Kidney epithelial cell (primary cell): ENCODE measurements around the gene SLAIN2. TPM values are rescaled to one million over a fixed set of nuclear protein-coding genes. Genes with fewer than 3 reads are reported as not detected.

Experiments
- DNase-seq: peaks from one replicate; pipeline ENCODE4 v3.0.0-alpha.2; 2010; ENCODE audit warnings: low read depth
- H3K27me3 ChIP-seq: 2 replicates; pipeline ENCODE4 v1.6.0; 2011; ENCODE audit warnings: low read length; ENCODE audit not compliant: control insufficient read depth, insufficient read depth
- H3K36me3 ChIP-seq: 2 replicates; pipeline ENCODE4 v1.5.1; 2011; ENCODE audit warnings: low read length; ENCODE audit not compliant: control insufficient read depth, insufficient read depth
- H3K4me3 ChIP-seq: 2 replicates; pipeline ENCODE4 v1.5.1; 2011; ENCODE audit warnings: low read depth, mild to moderate bottlenecking, control low read depth, low read length
- total RNA-seq: library from RNA; depleted of rRNA; stranded (reverse); fragments of >200 nt; gene quantifications from 2 replicates; pipeline ENCODE4 v1.2.3, GENCODE V29; 2015
- TF ChIP-seq, protein P1 (sequence below): IDR thresholded peaks from 2 replicates; pipeline ENCODE4 v1.5.1; 2011; ENCODE audit warnings: mild to moderate bottlenecking, moderate library complexity, low read length, control low read depth, inconsistent platforms; ENCODE audit not compliant: insufficient read depth, poor library complexity, severe bottlenecking

Gene SLAIN2
- total RNA-seq, 1 donor from 2014 or later = 104 TPM

DNA sequence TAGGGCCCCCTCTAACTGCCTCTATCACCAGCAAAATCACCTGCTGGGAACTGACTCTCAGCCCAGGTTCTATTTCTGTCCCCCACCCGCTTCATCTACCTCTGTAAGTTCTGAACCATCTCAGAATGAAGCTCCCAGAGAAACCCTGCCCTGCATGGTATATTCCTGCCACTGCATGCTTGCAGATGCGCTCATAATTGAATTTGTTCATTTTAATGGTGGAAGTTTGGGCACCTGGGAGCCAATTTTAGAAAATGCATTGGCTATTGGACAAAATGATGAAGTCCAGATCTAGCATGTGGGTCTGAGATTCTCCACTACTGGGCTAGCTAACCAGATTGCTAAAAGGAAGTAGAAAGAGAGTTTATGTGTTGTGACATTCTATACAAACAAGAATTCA is 113.3 kb downstream of the SLAIN2 start:
- no peaks in the 10 kb centered on the region for H3K36me3 ChIP-seq
- TF ChIP-seq, protein P1, sequence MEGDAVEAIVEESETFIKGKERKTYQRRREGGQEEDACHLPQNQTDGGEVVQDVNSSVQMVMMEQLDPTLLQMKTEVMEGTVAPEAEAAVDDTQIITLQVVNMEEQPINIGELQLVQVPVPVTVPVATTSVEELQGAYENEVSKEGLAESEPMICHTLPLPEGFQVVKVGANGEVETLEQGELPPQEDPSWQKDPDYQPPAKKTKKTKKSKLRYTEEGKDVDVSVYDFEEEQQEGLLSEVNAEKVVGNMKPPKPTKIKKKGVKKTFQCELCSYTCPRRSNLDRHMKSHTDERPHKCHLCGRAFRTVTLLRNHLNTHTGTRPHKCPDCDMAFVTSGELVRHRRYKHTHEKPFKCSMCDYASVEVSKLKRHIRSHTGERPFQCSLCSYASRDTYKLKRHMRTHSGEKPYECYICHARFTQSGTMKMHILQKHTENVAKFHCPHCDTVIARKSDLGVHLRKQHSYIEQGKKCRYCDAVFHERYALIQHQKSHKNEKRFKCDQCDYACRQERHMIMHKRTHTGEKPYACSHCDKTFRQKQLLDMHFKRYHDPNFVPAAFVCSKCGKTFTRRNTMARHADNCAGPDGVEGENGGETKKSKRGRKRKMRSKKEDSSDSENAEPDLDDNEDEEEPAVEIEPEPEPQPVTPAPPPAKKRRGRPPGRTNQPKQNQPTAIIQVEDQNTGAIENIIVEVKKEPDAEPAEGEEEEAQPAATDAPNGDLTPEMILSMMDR = no peak
- H3K27me3 ChIP-seq = no peaks in the 10 kb centered on the region

DNA sequence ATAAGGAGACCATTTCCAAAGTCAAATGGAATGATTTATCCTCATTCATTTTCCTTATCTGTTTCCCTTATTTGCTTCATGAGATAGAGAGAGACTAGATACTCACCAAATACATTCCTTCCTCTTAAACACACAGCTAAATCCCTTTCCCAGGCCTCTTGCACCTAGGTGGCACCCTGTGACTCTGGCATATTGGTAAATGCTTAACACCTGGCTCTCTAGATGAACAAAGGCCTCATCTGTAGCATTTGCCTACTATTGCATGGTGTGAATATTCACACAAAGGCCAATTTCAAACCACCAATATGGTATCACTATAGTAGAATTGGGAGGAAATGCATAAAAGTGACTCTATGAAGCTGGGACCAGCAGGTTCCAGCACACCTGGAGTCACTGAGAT is 119.7 kb downstream of the SLAIN2 start:
- Histone ChIP-seq H3K36me3 (no peaks in the 10 kb centered on the region), H3K27me3 (no peaks in the 10 kb centered on the region), H3K4me3 (no peak overlapping the region)
- TF ChIP-seq, protein P1 = no peak
- DNase-seq = no peak

More for the DNA sequence above, 113.3 kb downstream of the SLAIN2 start:
- no peak overlapping the region for H3K4me3 ChIP-seq
- no peak for DNase-seq

DNA sequence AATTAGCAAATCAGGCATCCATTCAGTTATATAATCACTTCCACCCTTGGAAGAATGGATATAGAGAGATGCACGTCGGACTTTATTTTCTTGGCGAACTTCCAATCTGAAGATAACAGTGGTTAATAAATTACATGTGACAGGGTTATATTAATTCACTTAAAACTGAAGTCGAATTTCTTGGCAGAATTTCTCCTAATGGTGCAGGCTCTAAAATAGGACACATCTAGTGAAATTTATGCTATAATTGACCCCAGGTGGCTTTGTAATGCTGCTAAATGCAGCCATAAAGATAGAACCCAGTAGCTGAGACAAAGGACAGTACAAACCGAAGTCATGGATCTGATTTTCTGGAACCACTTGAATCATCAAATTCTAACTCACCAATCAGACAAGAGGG is 121.0 kb downstream of the SLAIN2 start:
- H3K27me3 ChIP-seq = no peaks in the 10 kb centered on the region
- TF ChIP-seq, protein P1 = no peak
- no peak overlapping the region for H3K4me3 ChIP-seq
- no peak for DNase-seq
- no peaks in the 10 kb centered on the region for H3K36me3 ChIP-seq

DNA sequence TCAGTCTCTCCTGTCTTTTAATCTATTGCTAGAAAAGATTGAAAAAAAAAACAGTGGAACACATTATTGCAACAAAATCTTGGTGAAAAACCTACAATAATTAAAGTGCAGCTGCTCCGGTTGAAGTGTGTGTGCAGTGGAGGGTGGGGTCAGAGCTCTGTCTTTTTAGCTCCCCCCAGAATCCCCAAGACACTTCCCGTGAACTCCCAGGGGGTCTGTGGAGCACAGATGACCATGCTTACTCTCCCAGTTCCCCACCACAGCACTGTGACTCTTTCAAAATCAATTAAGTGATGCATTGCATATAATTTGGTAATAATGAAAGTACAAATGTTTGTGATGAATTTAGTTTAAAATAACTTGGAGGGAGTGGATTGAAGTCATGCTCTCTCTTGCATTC is 126.1 kb downstream of the SLAIN2 start:
- TF ChIP-seq, protein P1 = no peak
- no peaks in the 10 kb centered on the region for H3K36me3 ChIP-seq
- H3K4me3 ChIP-seq = no peak overlapping the region
- H3K27me3 ChIP-seq = no peaks in the 10 kb centered on the region
- DNase-seq = no peak

DNA sequence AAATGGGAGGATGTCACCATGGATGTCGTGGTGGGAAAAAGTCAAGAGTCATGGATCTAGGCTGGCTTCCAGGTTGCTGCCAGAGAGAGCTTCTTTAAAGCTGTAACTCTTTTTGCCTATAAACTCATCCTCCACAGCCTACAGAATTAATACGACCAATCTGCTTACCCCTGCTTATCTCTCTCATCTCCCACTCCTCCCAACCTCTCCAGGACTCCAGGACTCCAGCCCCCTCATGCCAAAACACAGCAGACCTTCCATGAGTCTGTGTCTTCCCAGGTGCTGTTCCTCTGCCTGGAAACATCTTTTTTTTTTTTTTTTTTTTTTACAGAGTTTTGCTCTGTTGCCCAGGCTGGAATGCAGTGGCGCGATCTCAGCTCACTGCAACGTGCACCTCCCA is 126.6 kb downstream of the SLAIN2 start:
- TF ChIP-seq, protein P1 = no peak
- Histone ChIP-seq H3K4me3 (no peak overlapping the region), H3K27me3 (no peaks in the 10 kb centered on the region), H3K36me3 (no peaks in the 10 kb centered on the region)
- no peak for DNase-seq

DNA sequence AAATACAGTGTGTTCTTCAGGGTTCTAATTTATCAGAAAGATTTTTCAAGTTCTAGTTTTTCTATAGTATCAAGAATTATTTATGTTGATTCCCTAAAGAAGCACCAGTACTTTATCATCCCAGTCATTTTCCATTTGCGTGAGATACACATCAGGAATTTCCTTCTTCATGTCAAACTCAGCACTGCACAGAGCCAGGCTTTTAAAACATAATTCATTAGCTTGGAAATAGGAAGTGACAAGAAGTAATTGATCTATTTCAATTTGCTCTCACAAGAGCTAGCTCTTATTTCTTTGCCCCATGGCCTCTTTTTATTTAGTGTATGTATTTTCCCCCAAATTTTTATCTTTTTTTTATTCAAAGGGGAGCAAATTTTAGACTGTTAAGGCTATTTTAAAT is 128.8 kb downstream of the SLAIN2 start:
- DNase-seq = no peak
- H3K36me3 ChIP-seq = no peaks in the 10 kb centered on the region
- H3K27me3 ChIP-seq = no peaks in the 10 kb centered on the region
- H3K4me3 ChIP-seq = no peak overlapping the region
- TF ChIP-seq, protein P1 = no peak
